AG10803 (cell line): ENCODE measurements around the gene AKT1S1.

Experiments used
- DNase-seq: peaks from one replicate; pipeline ENCODE4 v3.0.0; 2010; ENCODE audit warnings: low read depth
- H3K4me3 ChIP-seq: 2 replicates; pipeline ENCODE4 v1.5.1; 2011; ENCODE audit warnings: mild to moderate bottlenecking, low read length, control low read depth
- CTCF ChIP-seq: conservative IDR thresholded peaks from 2 replicates; pipeline ENCODE4 v1.5.1; 2011; ENCODE audit warnings: mild to moderate bottlenecking, low read length, control low read depth, inconsistent platforms

Gene AKT1S1

GRCh38 chr19:49854378-49855263 lies 22.5 kb downstream of the AKT1S1 start:
- no peak for TF ChIP-seq CTCF
- DNase-seq, result no peak
- H3K4me3 ChIP-seq, result no peak overlapping the region

- no peak overlapping the region for H3K4me3 ChIP-seq
- TF ChIP-seq CTCF, result no peak
- DNase-seq, result no peak
Observed at GRCh38 chr19:49853852-49854377, 23.2 kb downstream of the AKT1S1 start.

- no peak for DNase-seq
- TF ChIP-seq CTCF, result no peak
- peak overlapping the region; percentile 90 for H3K4me3 ChIP-seq
Observed at GRCh38 chr19:49852631-49853126, 24.5 kb downstream of the AKT1S1 start.

- peak overlapping the region; percentile 90 for H3K4me3 ChIP-seq
- no peak for TF ChIP-seq CTCF
- DNase-seq, result no peak
Observed at GRCh38 chr19:49851456-49852259, 25.5 kb downstream of the AKT1S1 start.

GRCh38 chr19:49850487-49851342 lies 26.4 kb downstream of the AKT1S1 start, which contains the start of gene PTOV1:
Gene PTOV1 (plus strand): TSS chr19:49851159.
- DNase-seq, result peak; percentile 89
- TF ChIP-seq CTCF, result no peak
- peak within 1 kb of the TSS; percentile 90 for H3K4me3 ChIP-seq

- no peak for DNase-seq
- H3K4me3 ChIP-seq, result peak overlapping the region; percentile 90
- no peak for TF ChIP-seq CTCF
Observed at GRCh38 chr19:49850221-49850486, 27.0 kb downstream of the AKT1S1 start.
